ENCODE data around the gene EXOC6B. TPM values are rescaled to one million over a fixed set of nuclear protein-coding genes. Genes with fewer than 3 reads are reported as not detected.
A peak's percentile ranks its signal among the peaks of the same experiment; 100 is the strongest.

Gene EXOC6B
- total RNA-seq, 1 donor from 2014 or later, result 173 TPM

GRCh38 chr2:72131371-72131891 lies 694.4 kb downstream of the EXOC6B start:
- intact Hi-C loops (cut with DNase I), result no loop called here

GRCh38 chr2:72130659-72131360 lies 695.0 kb downstream of the EXOC6B start:
- peak; percentile 41 for DNase-seq (ENCODE audit: low spot score)
- intact Hi-C loops (cut with DNase I), result no loop called here

More at GRCh38 chr2:72131371-72131891, 694.4 kb downstream of the EXOC6B start:
- DNase-seq (ENCODE audit: low spot score), result no peak

GRCh38 chr2:72129681-72130340 lies 696.0 kb downstream of the EXOC6B start:
- intact Hi-C loops (cut with DNase I), result no loop called here
- peak; percentile 67 for DNase-seq (ENCODE audit: low spot score)

GRCh38 chr2:72128843-72129227 lies 697.0 kb downstream of the EXOC6B start:
- DNase-seq (ENCODE audit: low spot score), result peak; percentile 59
- intact Hi-C loops (cut with DNase I), result no loop called here

- peak; percentile 64 for DNase-seq (ENCODE audit: low spot score)
- intact Hi-C loops (cut with DNase I), result no loop called here
Observed at GRCh38 chr2:72128059-72128842, 697.6 kb downstream of the EXOC6B start.

GRCh38 chr2:72127401-72128058 lies 698.3 kb downstream of the EXOC6B start:
- intact Hi-C loops (cut with DNase I), result no loop called here
- peak; percentile 69 for DNase-seq (ENCODE audit: low spot score)

GRCh38 chr2:72126186-72127100 lies 699.4 kb downstream of the EXOC6B start:
- intact Hi-C loops (cut with DNase I), result no loop called here
- peak; percentile 64 for DNase-seq (ENCODE audit: low spot score)

Other genes starting within 250 kb of the EXOC6B start
- gene SPR, start 61.4 kb upstream of the EXOC6B start, total RNA-seq, result 35.4 TPM
- gene EMX1, start 91.5 kb upstream of the EXOC6B start, total RNA-seq, result not detected
- 13.3 TPM for gene SFXN5, start 245.7 kb upstream of the EXOC6B start, total RNA-seq